ENCODE data around the gene LIN28A.
"Not testable (repeated sequence)": the region's sequence is repeated elsewhere in the genome, so short reads cannot be mapped to it uniquely, and the experiment has no call there.

The LIN28A gene

GRCh38 chr1:26410706-26411623 lies at the start of gene LIN28A:
TSS of gene LIN28A (plus strand) at chr1:26410817. CDS start at chr1:26410892, 75 bp downstream.
- in situ Hi-C loops (cut with MboI; ENCODE audit: low sequenced_read_pairs): no loop called here

GRCh38 chr1:26361605-26362122 lies 49.0 kb upstream of the LIN28A start:
- in situ Hi-C loops (cut with MboI; ENCODE audit: low sequenced_read_pairs): no loop called here

DNA sequence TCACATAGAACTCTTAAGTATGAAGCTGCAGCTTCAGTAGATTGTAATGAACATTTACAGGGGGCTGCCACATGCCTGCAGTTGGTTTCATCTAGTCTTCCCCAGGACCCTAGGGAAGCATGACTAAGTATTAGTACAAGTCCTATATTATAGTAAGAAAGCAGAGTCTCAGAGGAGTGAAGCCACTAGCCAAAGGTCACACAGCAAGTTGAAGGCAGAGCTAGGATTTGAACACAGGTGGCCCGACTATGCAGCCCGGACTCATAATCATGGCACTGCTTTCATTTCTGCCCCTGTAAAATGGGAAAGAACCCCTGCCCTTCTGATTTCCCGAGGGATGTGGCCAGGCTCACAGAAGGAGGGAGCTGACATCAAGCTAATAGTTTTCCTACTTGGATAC lies 48.3 kb upstream of the LIN28A start:
- in situ Hi-C loops (cut with MboI; ENCODE audit: low sequenced_read_pairs): no loop called here

- in situ Hi-C loops (cut with MboI; ENCODE audit: low sequenced_read_pairs): no loop called here
These were observed 46.8 kb upstream of the LIN28A start for GRCh38 chr1:26363549-26364448.

DNA sequence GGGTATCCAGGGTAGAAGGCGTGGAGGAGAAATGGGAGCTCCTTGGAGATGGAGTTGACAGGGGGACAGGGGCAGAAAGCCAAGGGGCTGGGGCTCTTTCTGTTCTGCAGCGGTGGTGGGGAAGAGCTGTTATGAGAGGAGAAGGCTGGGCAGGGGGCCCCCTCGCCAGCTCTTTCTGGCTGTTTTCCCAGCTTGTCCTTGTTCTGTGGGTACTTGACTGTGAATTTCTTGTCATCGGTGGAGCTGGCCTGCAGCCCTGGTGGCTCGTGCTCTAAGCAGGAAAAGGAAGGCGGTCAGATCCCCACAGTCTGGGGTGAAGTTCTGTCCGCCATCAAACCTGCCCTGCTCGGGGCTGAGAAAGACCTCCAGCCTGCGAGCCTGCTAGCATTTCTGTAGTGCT lies 45.7 kb upstream of the LIN28A start:
- in situ Hi-C loops (cut with MboI; ENCODE audit: low sequenced_read_pairs): no loop called here

DNA sequence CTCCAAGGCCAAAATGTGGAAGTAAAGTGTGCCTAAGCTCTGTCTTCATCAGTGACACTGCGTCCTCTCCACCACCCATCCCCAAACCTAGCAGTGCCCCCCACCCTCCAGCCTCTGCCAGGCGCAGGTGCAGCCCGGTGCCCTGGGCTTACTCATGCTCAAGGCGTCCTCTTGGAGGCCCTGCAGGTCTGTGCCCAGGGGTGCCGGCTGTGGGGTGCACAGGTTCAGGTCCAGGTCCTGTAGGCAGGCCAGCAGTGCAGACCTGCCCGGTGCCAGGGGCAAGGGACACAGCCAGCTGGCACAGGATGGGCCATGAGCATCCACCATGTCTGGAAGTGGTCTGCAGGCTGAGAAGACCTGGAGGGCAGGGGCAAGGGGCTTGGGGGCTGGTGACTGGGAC lies 43.2 kb upstream of the LIN28A start:
- in situ Hi-C loops (cut with MboI; ENCODE audit: low sequenced_read_pairs): no loop called here

- in situ Hi-C loops (cut with MboI; ENCODE audit: low sequenced_read_pairs): no loop called here
These were observed 42.6 kb upstream of the LIN28A start for GRCh38 chr1:26368006-26368405.

- in situ Hi-C loops (cut with MboI; ENCODE audit: low sequenced_read_pairs): no loop called here
These were observed 42.1 kb upstream of the LIN28A start for GRCh38 chr1:26368486-26368885.

GRCh38 chr1:26370591-26371382 lies 39.8 kb upstream of the LIN28A start:
- in situ Hi-C loops (cut with MboI; ENCODE audit: low sequenced_read_pairs): no loop called here

DNA sequence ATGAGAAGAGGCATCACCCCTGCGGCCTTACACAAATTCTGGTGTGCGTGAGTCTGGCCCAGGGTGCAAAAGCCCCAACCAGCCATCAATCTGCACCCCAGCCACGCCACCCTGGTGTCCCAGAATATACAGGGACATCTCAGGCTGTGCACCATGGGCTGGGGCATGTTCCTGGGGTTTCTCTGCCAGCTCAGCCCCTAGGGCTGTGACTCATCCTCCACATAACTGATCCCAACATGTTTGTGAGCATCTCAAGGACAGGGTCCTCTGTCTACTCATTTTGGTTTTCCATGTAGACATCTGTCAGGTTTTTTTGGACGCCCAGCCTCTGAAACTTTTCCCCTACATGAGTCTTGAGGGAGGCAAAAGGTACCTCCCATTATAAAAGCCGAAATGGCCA lies 38.6 kb upstream of the LIN28A start:
- in situ Hi-C loops (cut with MboI; ENCODE audit: low sequenced_read_pairs): no loop called here

- in situ Hi-C loops (cut with MboI; ENCODE audit: low sequenced_read_pairs): not testable (repeated sequence)
These were observed 38.0 kb upstream of the LIN28A start, which contains the start of gene ZNF683 for GRCh38 chr1:26372611-26373010. TSS of gene ZNF683 (minus strand) at chr1:26372750. CDS start at chr1:26368571, 4,179 bp downstream.

DNA sequence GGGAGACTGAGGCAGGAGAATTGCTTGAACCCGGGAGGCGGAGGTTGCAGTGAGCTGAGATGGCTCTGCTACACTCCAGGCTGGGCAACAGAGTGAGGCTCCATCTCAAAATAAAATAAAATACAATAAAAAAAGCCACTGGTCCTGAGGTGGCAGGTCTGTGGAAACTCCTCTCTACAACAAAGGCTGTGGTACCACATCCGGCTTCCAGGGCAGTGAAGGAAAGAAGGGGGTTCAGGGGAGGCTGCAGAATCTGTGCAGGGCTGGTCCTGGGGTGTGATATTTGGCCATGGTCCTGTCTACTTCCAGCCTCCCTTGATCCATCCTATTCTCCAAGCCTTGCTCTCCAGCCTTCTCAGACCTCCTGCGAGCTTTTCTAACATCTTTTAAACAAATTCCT lies 37.3 kb upstream of the LIN28A start:
- in situ Hi-C loops (cut with MboI; ENCODE audit: low sequenced_read_pairs): no loop called here

GRCh38 chr1:26373789-26374188 lies 36.8 kb upstream of the LIN28A start:
- in situ Hi-C loops (cut with MboI; ENCODE audit: low sequenced_read_pairs): no loop called here

DNA sequence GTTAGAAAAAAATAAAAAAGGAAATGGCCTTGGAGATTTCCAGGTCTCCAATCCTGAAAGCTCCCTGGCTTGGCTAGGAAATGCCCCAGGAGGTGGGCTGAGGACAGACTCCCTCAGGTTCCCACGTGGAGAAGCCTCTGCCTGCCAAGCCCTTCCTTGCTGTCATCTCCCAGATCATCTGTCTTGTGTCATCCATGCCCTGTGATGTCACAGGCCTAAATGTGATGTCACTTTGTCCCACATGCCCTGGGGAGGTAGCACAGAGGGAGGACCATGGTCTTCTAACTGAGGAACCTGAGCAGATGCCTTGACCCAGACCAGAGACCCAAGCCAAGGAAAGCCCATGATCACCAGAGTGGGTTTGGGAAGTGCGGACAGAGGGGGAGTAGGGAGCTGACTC lies 36.3 kb upstream of the LIN28A start:
- in situ Hi-C loops (cut with MboI; ENCODE audit: low sequenced_read_pairs): not testable (repeated sequence)

- in situ Hi-C loops (cut with MboI; ENCODE audit: low sequenced_read_pairs): no loop called here
These were observed 35.5 kb upstream of the LIN28A start for GRCh38 chr1:26375081-26375480.

GRCh38 chr1:26376050-26376449 lies 34.6 kb upstream of the LIN28A start:
- in situ Hi-C loops (cut with MboI; ENCODE audit: low sequenced_read_pairs): no loop called here

DNA sequence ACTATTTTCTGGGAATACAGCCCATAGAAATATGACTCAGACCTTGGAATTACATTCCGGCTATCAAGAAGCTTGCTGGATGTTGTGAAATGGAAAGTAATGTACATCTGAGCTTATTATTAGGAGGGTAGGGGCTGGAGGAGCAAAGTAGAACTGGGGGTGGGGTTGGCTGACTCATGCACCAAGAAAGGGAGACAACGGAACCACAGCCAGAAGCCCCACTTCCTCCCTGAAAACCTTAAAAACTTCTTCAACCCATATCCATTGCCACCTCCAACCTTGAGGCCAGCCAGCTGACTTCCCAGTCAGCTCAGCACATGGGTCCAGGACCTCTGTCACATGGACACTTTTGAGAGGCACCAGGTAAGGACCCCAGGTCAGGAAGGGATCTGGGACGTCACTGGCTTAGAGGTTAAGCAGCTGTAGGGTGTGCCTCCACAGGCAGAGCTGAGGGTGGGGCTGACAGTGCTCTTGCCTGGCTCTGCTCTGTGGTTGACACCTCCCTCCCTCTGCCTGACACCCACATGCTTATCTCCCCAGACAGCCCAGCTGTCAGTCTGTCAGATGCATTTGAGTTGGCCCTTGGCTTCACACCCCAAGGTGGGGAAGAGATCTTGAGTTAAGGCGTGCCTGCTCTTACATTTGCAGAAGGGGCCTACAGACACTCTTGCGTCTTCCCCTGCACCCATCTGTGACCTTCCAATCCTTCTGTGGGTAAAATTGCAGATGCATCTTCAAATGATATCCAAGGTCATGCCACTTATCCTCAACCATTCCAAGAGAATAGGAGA lies 32.3 kb upstream of the LIN28A start:
- in situ Hi-C loops (cut with MboI; ENCODE audit: low sequenced_read_pairs): no loop called here

DNA sequence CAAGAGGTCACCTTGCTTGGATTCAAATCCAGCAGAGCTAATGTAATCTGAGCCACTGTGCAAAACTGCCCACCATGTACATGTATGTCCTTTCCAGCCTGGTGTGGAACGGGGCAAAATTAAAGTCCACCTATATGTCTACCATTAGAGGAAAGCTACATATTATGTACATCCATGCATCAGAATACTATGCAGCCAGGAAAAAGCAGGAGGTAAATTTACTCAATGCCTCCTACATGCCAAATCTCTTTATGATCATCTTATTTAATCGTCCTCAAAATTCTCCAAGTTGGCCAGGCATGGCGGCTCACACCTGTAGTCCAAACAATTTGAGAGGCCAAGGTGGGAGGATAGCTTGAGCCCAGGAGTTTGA lies 31.8 kb upstream of the LIN28A start:
- in situ Hi-C loops (cut with MboI; ENCODE audit: low sequenced_read_pairs): no loop called here

DNA sequence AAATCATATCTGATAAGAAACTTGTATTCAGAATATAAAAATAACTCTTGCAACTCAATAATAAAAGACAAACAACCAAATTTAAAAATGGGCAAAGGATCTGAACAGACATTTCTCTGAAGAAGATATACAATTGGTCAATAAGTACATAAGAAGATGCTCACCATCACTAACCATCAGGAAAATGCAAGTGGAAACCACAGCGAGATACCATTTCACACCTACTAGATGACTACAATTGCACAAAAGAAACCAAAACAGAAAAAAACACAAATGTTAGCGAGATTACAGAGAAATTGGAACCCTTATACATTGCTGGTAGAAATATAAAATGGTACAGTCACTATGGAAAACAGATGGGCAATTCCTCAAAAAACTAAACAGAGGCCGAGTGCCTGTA lies 26.5 kb upstream of the LIN28A start:
- in situ Hi-C loops (cut with MboI; ENCODE audit: low sequenced_read_pairs): no loop called here

DNA sequence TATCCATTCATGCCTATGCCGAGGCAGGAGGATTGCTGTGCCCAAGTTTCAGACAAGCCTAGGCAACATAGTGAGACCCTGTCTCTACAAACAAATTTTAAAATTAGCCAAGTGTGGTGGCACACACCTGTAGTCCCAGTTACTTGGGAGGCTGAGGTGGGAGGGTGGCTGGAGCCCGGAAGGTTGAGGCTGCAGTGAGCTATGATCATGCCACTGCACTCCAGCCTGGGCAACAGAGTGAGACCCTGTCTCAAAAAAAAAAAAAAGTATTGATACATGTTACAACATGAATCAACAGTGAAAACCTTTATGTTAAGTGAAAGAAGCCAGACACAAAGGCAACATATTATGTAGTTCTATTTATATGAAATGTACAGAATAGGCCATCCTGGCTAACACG lies 25.6 kb upstream of the LIN28A start:
- in situ Hi-C loops (cut with MboI; ENCODE audit: low sequenced_read_pairs): not testable (repeated sequence)

All from hTERT RPE-1 (cell line).